K562 (cell line): ENCODE results near the gene PARD3B. TPM values are rescaled to one million over a fixed set of nuclear protein-coding genes. Genes with fewer than 3 reads are reported as not detected.

ENCODE experiments used
- ATAC-seq: fragments of 200-7000 bp; cut with Tn5 transposase; 3 replicates; pipeline ENCODE4 v1.9.1; 2020; ENCODE audit warnings: moderate library complexity
- BruUV-seq: library from RNA; stranded (reverse); fragments of 400-500 nt; replicated peaks from 2 replicates; lab custom pipeline; 2021; lab: Mats Ljungman, UMichigan
- CTCF ChIA-PET: fragments of 300-600 bp; formaldehyde crosslinking; extraction: SDS; loops from one replicate; lab custom pipeline; 2021; ENCODE audit warnings: low intra/inter-chr PET ratio; lab: Yijun Ruan, JAX
- POLR2A ChIA-PET: fragments of 300-600, 350-650 bp; sonication (Branson Sonifier 250); formaldehyde crosslinking; extraction: SDS; loops from one replicate; lab custom pipeline; 2021; ENCODE audit warnings: antibody characterized with exemption, inconsistent platforms; lab: Yijun Ruan, JAX
- DNase-seq, 4 experiments: peaks; one replicate each; pipeline versions ENCODE4 v3.0.0 to v3.0.0-alpha.2; 2011 to 2018; ENCODE audit warnings: low spot score in 3 of 4, mixed read lengths in 3 of 4; ENCODE audit errors: extremely low read depth in 1 of 4
- FAIRE-seq: peaks from 2 replicates; lab custom pipeline; 2011; peaks lifted over from hg19 to GRCh38; lab: Jason Lieb, UNC
- H2AFZ ChIP-seq: 2 replicates; pipeline ENCODE4 v1.6.0; 2011; ENCODE audit warnings: low read depth, low read length, control low read depth, inconsistent platforms
- H3K27ac ChIP-seq: fragments of 200-600 bp; 3 replicates; pipeline ENCODE4 v1.8.0; 2011; ENCODE audit warnings: low read depth, mild to moderate bottlenecking, control low read depth, inconsistent platforms, low read length, moderate library complexity, mixed read lengths; ENCODE audit errors: extremely low read depth
- H3K27me3 ChIP-seq, 2 experiments: fragments of 300-600 bp in 1 of 2; 2 replicates in 1 of 2; 3 replicates in 1 of 2; pipeline versions ENCODE4 v1.6.0 to v1.8.0; 2011; ENCODE audit warnings: inconsistent platforms in 2 of 2, low read length in 2 of 2, mild to moderate bottlenecking in 1 of 2, mixed read lengths in 1 of 2, moderate library complexity in 1 of 2; ENCODE audit not compliant: control insufficient read depth in 2 of 2, insufficient read depth in 2 of 2
- H3K36me3 ChIP-seq: fragments of 300-600 bp; 3 replicates; pipeline ENCODE4 v1.8.0; 2011; ENCODE audit warnings: mild to moderate bottlenecking, low read length, inconsistent platforms; ENCODE audit not compliant: control insufficient read depth, insufficient read depth
- H3K4me1 ChIP-seq, 2 experiments: fragments of 200-600 bp in 1 of 2; replicated peaks in 1 of 2; 2 replicates in 1 of 2; 3 replicates in 1 of 2; pipeline versions ENCODE4 v1.5.1 to v1.8.0; 2011; ENCODE audit warnings: inconsistent platforms in 2 of 2, low read length in 2 of 2, mild to moderate bottlenecking in 1 of 2, mixed read lengths in 1 of 2, moderate library complexity in 1 of 2; ENCODE audit not compliant: control insufficient read depth in 2 of 2, insufficient read depth in 2 of 2
- H3K4me2 ChIP-seq: 2 replicates; pipeline ENCODE4 v1.6.1; 2011; ENCODE audit warnings: low read length, control low read depth, inconsistent platforms, mixed read lengths; ENCODE audit not compliant: insufficient read depth
- H3K4me3 ChIP-seq: fragments of 200-600 bp; sonication (generic), shearing (Covaris generic); 2 replicates; pipeline ENCODE4 v1.5.1; 2016; ENCODE audit warnings: control low read depth, inconsistent platforms
- H3K79me2 ChIP-seq: fragments of 200-600 bp; 3 replicates; pipeline ENCODE4 v1.8.0; 2011; ENCODE audit warnings: low read length, inconsistent platforms; ENCODE audit not compliant: control insufficient read depth, insufficient read depth
- H3K9ac ChIP-seq, 2 experiments: 2 replicates each; pipeline versions ENCODE4 v1.6.0 to v1.6.1; 2011; ENCODE audit warnings: low read depth in 2 of 2, low read length in 2 of 2, control low read depth in 1 of 2, inconsistent platforms in 1 of 2, mild to moderate bottlenecking in 1 of 2, mixed read lengths in 1 of 2; ENCODE audit not compliant: insufficient read depth in 1 of 2
- H3K9me1 ChIP-seq: one replicate; pipeline ENCODE4 v1.6.0; 2011; ENCODE audit warnings: inconsistent platforms, mild to moderate bottlenecking, low read length, moderate library complexity; ENCODE audit not compliant: control insufficient read depth, insufficient read depth
- H3K9me3 ChIP-seq: replicated peaks from 2 replicates; pipeline ENCODE4 v1.5.1; 2011; ENCODE audit warnings: low read depth, low read length, inconsistent platforms; ENCODE audit not compliant: control insufficient read depth, insufficient read depth
- H4K20me1 ChIP-seq: replicated peaks from 2 replicates; pipeline ENCODE4 v1.6.1; 2011; ENCODE audit warnings: low read length, inconsistent platforms, mixed read lengths; ENCODE audit not compliant: control insufficient read depth, insufficient read depth
- ATF6 ChIP-seq: sonication (generic); formaldehyde crosslinking; IDR thresholded peaks from 2 replicates; pipeline ENCODE4 v1.4.0; 2020; ENCODE audit warnings: mild to moderate bottlenecking, missing genetic modification reagents
- CBFA2T3 ChIP-seq: fragments of 450-650 bp; IDR thresholded peaks from 2 replicates; pipeline ENCODE4 v1.6.1; 2017
- CREM ChIP-seq: IDR thresholded peaks from 2 replicates; pipeline ENCODE4 v1.6.1; 2014; ENCODE audit warnings: antibody characterized with exemption, low read depth
- RBM34 ChIP-seq: fragments of 200-400 bp; formaldehyde crosslinking; IDR thresholded peaks from 2 replicates; pipeline ENCODE4 v1.6.1; 2018; ENCODE audit warnings: low read length, borderline replicate concordance; ENCODE audit not compliant: insufficient read depth
- SIRT6 ChIP-seq: IDR thresholded peaks from one replicate; pipeline ENCODE4 v1.6.1; 2012; ENCODE audit warnings: low read depth, mild to moderate bottlenecking, control low read depth, inconsistent platforms, low read length, moderate library complexity
- SMARCA4 ChIP-seq: fragments of 450-650 bp; IDR thresholded peaks from 2 replicates; pipeline ENCODE4 v1.6.1; 2016
- TAL1 ChIP-seq: fragments of 450-650 bp; IDR thresholded peaks from 2 replicates; pipeline ENCODE4 v1.6.1; 2016; ENCODE audit warnings: mild to moderate bottlenecking
- TEAD1 ChIP-seq, 2 experiments: fragments of 450-650 bp in 1 of 2; sonication (generic) in 1 of 2; formaldehyde crosslinking; IDR thresholded peaks; 2 replicates each; pipeline versions ENCODE4 v1.4.0 to v1.8.0; 2020 to 2022; ENCODE audit warnings: mild to moderate bottlenecking in 2 of 2, missing genetic modification reagents in 1 of 2
- ZNF764 ChIP-seq: fragments of 250-450 bp; sonication (Bioruptor Pico); IDR thresholded peaks from 2 replicates; pipeline ENCODE4 v1.4.0; 2020; ENCODE audit warnings: low read depth, mild to moderate bottlenecking, moderate library complexity
- WGBS: fragments of 100-300 bp; shearing (Covaris generic); methylation state at CpG from one replicate; pipeline ENCODE4 v1.1.6; 2016; ENCODE audit warnings: low coverage, mixed read lengths; ENCODE audit not compliant: insufficient coverage; ENCODE audit errors: missing lambda C conversion rate; 5-methylcytosine and 5-hydroxymethylcytosine counted together
- in situ Hi-C: fragments of 300-500 bp; cut with MboI; formaldehyde crosslinking; loops from 4 replicates; pipeline ENCODE4 v1.15.0; 2018; ENCODE audit warnings: inconsistent platforms, mixed read lengths
- intact Hi-C: fragments of 100-400 bp; cut with micrococcal nuclease; formaldehyde crosslinking; loops from 2 replicates; pipeline ENCODE4 v1.14.2; 2022
- polyA plus RNA-seq, 8 experiments: library from polyadenylated mRNA; depleted of rRNA in 4 of 8; stranded (reverse) in 5 of 8; unstranded in 3 of 8; fragments of >200 nt; fragmentation: Nextera tagmentation in 2 of 8; fragmentation: Illumina TruSeq in 1 of 8; extraction: Ambion mirVana in 2 of 8; extraction: Trizol in 1 of 8; gene quantifications; 2 replicates each; pipeline versions ENCODE4 v1.2.1 to v1.2.3, GENCODE V29; 2011 to 2014; ENCODE audit warnings: inconsistent platforms in 1 of 8, missing spikeins in 1 of 8
- total RNA-seq, 7 experiments: library from RNA; depleted of rRNA in 6 of 7; stranded (reverse); fragments of >200 nt in 6 of 7; fragmentation: Illumina TruSeq in 2 of 7; extraction: Trizol in 2 of 7; gene quantifications; 2 replicates each; pipeline versions ENCODE4 v1.2.1 to v1.2.3, GENCODE V29; 2011 to 2021; ENCODE audit warnings: low replicate concordance in 1 of 7

Gene PARD3B
- total and polyA plus RNA-seq, 9 of the 15 experiments (the other 6 are each of a cell fraction or from before 2014, with no cell fraction given), result 0.15 to 3.0 (median 1.1) TPM

GRCh38 chr2:204693262-204693661, 148.0 kb downstream of the PARD3B start (continued):
- TF ChIP-seq RBM34 (no peak), TEAD1 (CRISPR knock-in tag; IDR thresholded peaks at IDR 0.05) (no peak), ATF6 (no peak), ZNF764 (CRISPR knock-in tag) (no peak), SIRT6 (no peak)

- Histone ChIP-seq H3K36me3 (no peaks in the 10 kb centered on the region), H3K79me2 (no peaks in the 10 kb centered on the region), H3K9me1 (no peaks in the 10 kb centered on the region), H3K27me3 (no peaks in the 10 kb centered on the region), H2AFZ (no peak overlapping the region), H3K4me2 (no peak overlapping the region), H3K9ac (no peak overlapping the region), H3K4me3 (no peak overlapping the region), H3K9me3 (no peaks in the 10 kb centered on the region), H3K4me1 (no peaks in the 10 kb centered on the region), H3K27ac (no peak overlapping the region), H4K20me1 (no peaks in the 10 kb centered on the region)
- ATAC-seq, result no peak
- no CpG with 5 or more reads among the region's 1 CpG for WGBS
- no peak for TF ChIP-seq CREM
- no peak for TF ChIP-seq SMARCA4
- TF ChIP-seq CBFA2T3, result no peak
- no peak for TF ChIP-seq TAL1
- FAIRE-seq, result no peak
- DNase-seq, result no peak
- ChIA-PET POLR2A (no interaction called here), CTCF (no interaction called here)
- in situ Hi-C loops, result loop anchor here (10.0 kb wide), 1 partner anchor 371 kb away; no protein-coding TSS in a partner anchor
- intact Hi-C loops, result no loop called here
- BruUV-seq, result no TSS peak
Observed at GRCh38 chr2:204695506-204695905, 150.2 kb downstream of the PARD3B start.
